Measurements from ENCODE around the gene PHYH.
"Not testable (repeated sequence)": the region's sequence is repeated elsewhere in the genome, so short reads cannot be mapped to it uniquely, and the experiment has no call there.

GRCh38 chr10:13242260-13242659, 57.6 kb downstream of the PHYH start:
- not testable (repeated sequence) for TF ChIP-seq EZH2 (IDR thresholded peaks at IDR 0.05; ENCODE audit: borderline replicate concordance); CTCF (IDR thresholded peaks at IDR 0.05; ENCODE audit: poor library complexity)

All from hepatocyte (in vitro differentiated cells).